Measurements from ENCODE around the gene RNF19B. TPM values are rescaled to one million over a fixed set of nuclear protein-coding genes. Genes with fewer than 3 reads are reported as not detected.

The RNF19B gene
- total and polyA plus RNA-seq, 2 of the 13 experiments (the other 11 are each of a cell fraction or from before 2014, with no cell fraction given), result 15.3 to 22.5 TPM

- ChIA-PET CTCF (ENCODE audit: low intra/inter-chr PET ratio, low total read pairs) (no interaction called here), POLR2A (no interaction called here)
- no peak overlapping the region for H3K4me2 ChIP-seq (ENCODE audit: low read depth, low read length)
- FAIRE-seq, result no peak
- H3K9ac ChIP-seq (ENCODE audit: insufficient read depth, low read depth, low read length), result no peak overlapping the region
- WGBS (ENCODE audit: low lambda C conversion rate), result 29% methylated on average over 3 of the region's 3 CpGs
- in situ Hi-C loops (cut with HindIII; ENCODE audit: extremely low pct_ligation_motif_present, low pct_unique_long_range_greater_than_20kb), result no loop called here
- BruUV-seq (replicated peaks), result no TSS peak
- no peaks in the 10 kb centered on the region; a peak in 2 of 5 replicates for H3K27me3 ChIP-seq (ENCODE audit: control insufficient read depth in 1 of 2, insufficient read depth in 2 of 2, low read length in 2 of 2)
- intact Hi-C loops (cut with micrococcal nuclease; ENCODE audit: unreplicated experiment), result no loop called here
- H3K9me3 ChIP-seq (ENCODE audit: low read length), result no peaks in the 10 kb centered on the region
- no peaks in the 10 kb centered on the region for H3K79me2 ChIP-seq (ENCODE audit: insufficient read depth, low read length)
- no peaks in the 10 kb centered on the region for H4K20me1 ChIP-seq (ENCODE audit: insufficient read depth, low read length)
- no peak for ATAC-seq
- no peak overlapping the region for H3K27ac ChIP-seq (ENCODE audit: extremely low read length, insufficient read depth, low read length)
- no peak overlapping the region for H3K4me3 ChIP-seq (replicated peaks in 1 of 3; ENCODE audit: insufficient read depth in 1 of 3, low read depth in 2 of 3, low read length in 3 of 3)
- TF ChIP-seq RERE (CRISPR knock-in tag; IDR thresholded peaks at IDR 0.05; ENCODE audit: low read depth) (no peak), ZBTB38 (CRISPR knock-in tag; IDR thresholded peaks at IDR 0.05) (no peak)
- H3K36me3 ChIP-seq (replicated peaks in 1 of 2; ENCODE audit: control insufficient read depth in 1 of 2, insufficient read depth in 2 of 2, low read length in 2 of 2), result no peaks in the 10 kb centered on the region
- no peak for DNase-seq (ENCODE audit: low spot score)
- H3K4me1 ChIP-seq (ENCODE audit: insufficient read depth, low read length), result peaks cover 12% of the 10 kb centered on the region
- H2AFZ ChIP-seq (ENCODE audit: low read length), result no peak overlapping the region
Measured at GRCh38 chr1:32983020-32983419, 18.4 kb upstream of the RNF19B start.
